Measurements from ENCODE around the gene CCDC27.

The CCDC27 gene

DNA sequence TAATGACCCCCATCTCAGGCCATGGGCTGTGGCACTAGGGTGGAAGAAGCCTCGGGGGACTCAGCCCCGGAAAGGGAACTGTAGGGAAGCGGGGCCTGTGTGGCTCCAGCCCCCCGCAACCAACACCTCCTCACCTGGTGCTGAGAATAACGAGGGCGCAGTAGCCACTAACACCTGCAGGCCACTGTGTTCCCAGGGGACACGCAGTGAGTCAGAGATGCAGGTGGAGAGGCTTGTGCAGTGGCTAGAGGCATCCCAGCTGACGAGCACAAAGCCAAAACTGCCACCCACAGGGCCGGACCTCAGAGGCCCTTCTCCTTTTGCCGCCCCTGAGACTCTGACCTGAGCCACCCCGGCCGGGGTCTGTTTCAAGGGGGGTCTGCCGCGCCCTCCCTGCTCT lies 33.5 kb upstream of the CCDC27 start:
- DNase-seq: no peak

DNA sequence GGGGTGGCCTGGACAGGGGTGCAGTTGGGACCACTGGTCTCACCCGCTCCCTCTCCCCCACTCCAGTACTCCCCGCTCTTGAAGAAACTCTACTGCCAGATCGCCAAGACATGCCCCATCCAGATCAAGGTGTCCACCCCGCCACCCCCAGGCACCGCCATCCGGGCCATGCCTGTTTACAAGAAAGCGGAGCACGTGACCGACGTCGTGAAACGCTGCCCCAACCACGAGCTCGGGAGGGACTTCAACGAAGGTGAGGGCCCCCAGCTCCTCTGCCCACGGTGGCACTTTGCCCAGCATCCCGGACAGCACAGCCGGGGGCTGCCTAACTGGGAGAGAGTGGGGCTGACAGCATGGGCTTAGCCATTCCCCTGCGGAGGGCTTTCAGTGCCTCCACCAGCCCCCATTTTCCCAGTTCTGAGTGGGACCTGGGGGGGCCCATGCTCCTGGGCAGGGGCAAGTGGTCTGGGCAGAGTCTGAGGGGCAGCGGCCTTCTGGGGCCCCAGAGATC lies 30.2 kb upstream of the CCDC27 start:
- no peak for DNase-seq

DNA sequence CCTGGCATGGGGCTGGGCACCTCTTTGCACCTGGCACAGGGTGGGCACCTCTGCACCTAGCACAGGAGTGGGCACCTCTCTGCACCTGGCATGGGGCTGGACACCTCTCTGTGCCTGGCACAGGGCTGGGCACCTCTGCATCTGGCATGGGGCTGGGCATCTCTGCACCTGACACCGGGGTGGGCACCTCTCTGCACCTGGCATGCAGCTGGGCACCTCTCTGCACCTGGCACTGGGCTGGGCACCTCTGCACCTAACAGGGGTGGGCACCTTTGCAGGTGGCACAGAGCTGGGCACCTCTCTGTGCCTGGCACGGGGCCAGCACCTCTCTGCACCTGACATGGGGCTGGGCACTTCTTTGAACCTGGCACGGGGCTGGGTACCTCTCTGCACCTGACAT lies 29.4 kb upstream of the CCDC27 start:
- DNase-seq: no peak

DNA sequence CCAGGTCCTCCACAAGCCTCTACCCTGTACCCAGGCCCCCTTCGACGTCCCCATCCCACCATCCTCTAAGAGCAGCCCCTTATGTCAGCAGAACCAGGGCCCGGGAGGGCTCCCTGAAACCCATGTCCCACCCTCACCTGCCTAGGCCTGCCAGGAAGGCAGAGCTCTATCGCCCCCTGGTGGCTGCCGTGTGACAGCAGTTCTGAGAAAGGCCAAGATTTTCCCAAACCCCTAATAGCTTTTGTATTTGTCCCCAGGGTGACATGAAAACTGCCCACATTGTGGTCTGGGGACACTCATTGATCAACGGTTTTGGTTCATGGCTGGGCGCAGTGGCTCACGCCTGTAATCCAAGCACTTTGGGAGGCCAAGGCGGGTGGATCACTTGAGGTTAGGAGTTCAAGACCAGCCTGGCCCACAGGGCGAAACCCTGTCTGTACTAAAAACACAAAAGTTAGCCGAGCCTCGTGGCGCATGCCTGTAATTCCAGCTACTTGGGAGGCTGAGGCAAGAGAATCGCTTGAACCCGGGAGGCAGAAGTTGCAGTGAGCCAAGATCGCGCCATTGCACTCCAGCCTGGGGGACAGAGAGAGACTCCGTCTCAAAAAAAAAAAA lies 27.7 kb upstream of the CCDC27 start:
- peak; percentile 57 to 63 for DNase-seq

DNA sequence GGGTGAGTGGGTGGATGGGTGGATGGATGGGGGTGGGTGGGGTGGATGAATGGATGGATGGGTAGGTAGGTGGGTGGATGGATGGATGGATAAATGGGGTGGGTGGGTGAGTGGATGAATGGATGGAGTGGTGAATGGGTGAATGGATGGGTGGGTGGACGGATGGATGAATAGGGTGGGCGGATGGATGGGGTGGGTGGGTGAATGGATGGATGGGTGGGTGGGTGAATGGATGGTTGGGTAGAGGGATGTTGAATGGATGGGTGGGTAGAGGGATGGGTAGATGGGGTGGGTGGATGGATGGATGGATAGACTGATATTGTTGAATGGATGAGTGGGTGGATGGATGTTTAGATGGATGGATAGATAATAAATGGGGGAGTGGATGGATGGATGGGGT lies 26.9 kb upstream of the CCDC27 start:
- no peak for DNase-seq

DNA sequence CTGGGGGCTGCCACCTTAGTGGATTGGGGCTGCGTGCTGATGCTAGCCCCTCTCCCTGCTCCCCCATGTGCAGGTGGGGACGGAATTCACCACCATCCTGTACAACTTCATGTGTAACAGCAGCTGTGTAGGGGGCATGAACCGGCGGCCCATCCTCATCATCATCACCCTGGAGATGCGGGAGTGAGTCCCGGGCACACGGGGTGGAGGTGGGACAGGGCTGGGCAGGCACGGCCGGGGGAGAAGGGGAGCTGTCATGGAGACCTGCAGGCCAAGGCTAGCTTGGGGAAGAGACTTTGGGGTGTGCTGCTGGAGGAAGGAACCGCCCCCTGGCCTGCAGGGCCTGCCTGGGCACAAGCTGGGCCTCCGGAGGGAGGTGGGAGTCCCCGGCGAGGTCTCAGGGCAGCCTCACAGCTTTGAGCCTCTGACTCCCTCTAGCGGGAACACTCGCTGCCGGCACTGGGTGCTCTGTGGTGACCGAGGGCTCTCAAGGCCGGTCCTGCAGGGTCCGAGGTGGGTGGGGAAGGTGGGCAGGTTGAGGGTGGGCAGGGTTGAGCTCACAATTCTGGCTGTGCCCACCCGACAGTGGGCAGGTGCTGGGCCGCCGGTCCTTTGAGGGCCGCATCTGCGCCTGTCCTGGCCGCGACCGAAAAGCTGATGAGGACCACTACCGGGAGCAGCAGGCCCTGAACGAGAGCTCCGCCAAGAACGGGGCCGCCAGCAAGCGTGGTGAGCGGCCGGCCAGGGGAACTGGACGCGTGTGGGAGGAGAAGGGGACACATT lies 25.0 kb upstream of the CCDC27 start:
- DNase-seq: peak in 1 of 2 donors; percentile 11

DNA sequence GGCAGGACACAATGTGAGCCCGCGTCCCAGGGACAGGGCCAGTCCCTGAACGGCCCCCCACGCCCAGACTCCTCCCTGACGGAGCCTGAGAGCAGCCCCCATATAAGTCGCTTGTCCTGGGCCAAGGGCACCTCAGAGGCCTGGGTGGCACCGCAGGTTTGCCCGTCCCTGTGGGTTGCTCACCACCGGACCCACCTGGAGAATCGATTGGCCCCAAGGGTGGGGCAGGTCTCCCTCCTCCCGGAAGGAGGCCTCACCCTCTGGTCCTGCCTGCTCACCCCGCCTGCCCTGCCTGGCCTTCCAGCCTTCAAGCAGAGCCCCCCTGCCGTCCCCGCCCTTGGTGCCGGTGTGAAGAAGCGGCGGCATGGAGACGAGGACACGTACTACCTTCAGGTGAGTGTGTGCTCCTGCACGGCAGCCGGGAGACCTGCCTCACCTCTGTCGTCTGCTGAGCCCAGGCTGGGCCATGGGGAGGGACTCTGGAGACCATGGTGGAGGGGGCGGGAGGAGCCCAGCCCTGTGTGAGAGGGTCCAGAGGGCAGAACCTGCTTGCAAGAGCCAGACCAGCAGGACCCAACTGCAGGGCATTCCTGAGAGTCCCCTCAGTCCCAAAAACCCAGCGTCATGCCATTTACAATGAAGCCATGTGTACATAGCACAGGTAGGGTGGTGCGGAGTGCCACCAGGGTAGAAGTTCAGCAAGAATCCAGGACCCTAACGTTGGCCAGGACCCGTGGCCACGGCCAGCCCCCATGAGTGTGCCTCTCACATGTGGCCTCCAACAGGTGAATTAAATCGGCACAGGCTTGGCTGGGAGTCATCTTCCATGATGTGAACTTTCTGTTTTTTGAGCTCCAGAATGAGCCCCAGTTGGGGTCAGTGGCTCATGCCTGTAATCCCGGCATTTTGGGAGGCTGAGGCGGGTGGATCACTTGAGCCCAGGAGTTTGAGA lies 24.1 kb upstream of the CCDC27 start:
- DNase-seq: no peak

DNA sequence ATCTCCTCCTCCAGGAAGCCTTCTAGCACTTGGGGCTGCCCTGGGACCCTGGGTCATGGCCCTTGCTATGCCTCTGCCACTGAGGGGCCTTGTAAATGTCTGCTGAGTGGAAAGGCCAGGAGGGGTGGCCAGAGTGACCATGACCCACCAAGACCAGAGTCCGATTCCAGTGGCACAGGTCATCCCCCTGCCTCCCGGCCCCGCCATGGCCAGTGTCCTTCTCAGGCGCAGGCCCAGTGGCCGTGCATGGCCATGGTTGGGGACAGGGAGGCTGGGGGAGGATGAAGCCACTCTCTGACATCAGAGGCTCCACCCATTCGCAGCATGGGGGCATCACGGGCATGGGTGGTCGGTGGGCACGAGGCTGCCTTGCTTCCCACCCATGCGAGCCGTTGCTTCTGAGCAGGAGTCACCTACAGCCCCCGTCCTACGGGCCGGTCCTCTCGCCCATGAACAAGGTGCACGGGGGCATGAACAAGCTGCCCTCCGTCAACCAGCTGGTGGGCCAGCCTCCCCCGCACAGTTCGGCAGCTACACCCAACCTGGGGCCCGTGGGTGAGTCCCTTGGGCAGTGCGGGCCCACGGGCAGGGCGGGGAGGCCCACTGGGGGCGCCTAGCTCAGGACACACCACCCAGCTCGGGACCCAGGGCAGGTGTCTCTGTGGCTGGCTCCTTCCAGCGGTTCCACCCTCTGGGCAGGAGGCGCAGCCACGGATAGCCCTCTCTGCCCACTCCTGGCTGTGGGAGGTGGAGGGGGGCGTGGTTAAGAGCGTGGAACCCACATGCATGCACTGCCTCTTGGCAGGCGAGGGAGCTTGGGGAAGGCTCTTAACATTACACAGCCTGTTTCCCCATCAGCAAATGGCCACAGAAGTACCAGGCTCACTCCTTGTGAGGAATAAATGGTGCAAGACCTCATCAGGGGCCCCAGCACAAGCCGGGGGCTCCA lies 22.4 kb upstream of the CCDC27 start:
- no peak for DNase-seq

DNA sequence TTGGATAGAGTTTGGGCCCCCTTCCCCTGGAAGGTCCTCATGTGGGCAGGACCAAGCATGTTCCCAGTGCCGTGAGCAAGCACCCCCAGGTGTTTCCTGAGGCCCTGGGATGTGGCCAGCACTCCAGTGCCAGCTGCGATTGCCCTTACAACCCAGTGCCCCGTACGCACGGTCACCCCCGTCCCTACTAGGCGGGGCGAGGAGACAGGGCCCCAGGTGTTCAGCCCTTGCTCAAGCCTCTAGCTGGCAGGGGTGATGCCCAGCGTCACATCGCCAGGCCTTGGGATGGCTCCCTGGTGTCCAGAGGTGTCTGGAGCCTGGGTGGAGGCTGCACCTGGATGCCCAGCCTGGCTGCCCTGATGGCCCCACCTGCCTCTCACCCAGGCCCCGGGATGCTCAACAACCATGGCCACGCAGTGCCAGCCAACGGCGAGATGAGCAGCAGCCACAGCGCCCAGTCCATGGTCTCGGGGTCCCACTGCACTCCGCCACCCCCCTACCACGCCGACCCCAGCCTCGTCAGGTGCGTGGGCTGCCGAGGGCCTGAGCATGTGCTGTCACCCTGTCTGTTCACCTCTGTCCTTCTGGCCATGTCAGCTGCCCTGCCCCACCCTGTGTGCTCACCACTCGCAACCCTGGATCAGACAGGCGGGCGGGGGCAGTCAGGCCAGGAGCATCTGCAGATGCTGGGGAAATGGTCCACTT lies 21.6 kb upstream of the CCDC27 start:
- DNase-seq: no peak

DNA sequence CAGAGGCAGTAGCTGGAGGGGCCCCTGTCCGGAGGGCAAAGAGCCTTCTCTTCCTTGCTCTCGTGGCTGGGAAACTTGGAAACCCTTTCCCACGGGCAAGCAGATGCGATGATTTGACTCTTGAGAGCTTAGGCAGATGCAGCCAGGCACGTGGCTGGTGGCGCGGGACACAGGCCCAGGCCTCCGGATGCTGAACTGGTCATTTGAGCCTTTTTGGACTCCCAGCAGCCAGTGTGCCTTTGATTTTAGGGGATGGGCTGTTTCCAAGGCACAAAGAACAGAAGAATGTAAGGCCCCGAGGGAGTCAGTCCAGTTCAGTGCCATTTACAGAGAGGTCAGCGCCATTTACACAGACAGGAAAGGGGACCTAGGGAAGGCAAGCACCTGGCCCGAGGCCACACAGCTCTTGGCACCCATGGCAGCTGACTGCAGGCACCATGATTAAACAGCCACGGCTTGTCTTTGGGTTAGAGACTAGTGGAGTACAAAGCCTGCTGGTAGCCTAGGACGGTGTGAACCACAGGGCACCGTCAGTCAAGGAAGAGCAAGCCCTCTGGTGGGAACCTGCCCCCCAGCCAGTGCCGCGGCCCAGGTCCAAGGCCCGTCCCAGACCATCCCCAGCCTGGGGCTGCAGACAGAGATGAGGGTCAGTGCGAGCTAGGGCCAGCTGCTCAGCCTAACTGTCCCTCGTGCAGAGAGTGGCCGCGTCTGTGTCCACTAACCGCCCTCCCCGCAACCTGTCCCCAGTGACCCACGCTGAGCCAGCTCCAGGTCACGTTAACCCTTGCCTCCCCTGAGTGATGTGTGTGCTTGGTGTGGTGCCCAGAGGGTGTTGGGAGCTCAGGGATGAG lies 20.4 kb upstream of the CCDC27 start:
- peak in 1 of 2 donors; percentile 41 for DNase-seq

DNA sequence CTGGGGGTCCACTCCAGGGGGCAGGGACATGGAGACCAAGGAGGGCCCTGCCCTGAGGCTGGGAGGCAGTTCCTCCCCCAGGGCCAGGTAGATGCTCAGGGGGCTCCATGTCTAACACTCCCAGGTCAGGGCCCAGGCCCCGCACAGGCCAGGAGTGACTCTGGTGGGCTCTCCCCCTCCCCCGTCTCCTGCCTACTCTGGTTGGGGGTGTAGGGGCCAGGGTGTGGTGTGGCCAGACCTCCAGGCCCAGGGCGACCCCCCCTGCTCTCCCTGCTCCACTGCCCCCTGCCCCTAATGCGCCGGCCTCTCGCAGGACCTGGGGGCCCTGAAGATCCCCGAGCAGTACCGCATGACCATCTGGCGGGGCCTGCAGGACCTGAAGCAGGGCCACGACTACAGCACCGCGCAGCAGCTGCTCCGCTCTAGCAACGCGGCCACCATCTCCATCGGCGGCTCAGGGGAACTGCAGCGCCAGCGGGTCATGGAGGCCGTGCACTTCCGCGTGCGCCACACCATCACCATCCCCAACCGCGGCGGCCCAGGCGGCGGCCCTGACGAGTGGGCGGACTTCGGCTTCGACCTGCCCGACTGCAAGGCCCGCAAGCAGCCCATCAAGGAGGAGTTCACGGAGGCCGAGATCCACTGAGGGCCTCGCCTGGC lies 19.7 kb upstream of the CCDC27 start:
- DNase-seq: no peak

DNA sequence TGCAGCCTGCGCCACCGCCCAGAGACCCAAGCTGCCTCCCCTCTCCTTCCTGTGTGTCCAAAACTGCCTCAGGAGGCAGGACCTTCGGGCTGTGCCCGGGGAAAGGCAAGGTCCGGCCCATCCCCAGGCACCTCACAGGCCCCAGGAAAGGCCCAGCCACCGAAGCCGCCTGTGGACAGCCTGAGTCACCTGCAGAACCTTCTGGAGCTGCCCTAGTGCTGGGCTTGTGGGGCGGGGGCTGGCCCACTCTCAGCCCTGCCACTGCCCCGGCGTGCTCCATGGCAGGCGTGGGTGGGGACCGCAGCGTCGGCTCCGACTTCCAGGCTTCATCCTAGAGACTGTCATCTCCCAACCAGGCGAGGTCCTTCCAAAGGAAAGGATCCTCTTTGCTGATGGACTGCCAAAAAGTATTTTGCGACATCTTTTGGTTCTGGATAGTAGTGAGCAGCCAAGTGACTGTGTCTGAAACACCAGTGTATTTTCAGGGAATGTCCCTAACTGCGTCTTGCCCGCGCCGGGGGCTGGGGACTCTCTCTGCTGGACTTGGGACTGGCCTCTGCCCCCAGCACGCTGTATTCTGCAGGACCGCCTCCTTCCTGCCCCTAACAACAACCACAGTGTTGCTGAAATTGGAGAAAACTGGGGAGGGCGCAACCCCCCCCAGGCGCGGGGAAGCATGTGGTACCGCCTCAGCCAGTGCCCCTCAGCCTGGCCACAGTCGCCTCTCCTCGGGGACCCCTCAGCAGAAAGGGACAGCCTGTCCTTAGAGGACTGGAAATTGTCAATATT lies 19.0 kb upstream of the CCDC27 start:
- no peak for DNase-seq

DNA sequence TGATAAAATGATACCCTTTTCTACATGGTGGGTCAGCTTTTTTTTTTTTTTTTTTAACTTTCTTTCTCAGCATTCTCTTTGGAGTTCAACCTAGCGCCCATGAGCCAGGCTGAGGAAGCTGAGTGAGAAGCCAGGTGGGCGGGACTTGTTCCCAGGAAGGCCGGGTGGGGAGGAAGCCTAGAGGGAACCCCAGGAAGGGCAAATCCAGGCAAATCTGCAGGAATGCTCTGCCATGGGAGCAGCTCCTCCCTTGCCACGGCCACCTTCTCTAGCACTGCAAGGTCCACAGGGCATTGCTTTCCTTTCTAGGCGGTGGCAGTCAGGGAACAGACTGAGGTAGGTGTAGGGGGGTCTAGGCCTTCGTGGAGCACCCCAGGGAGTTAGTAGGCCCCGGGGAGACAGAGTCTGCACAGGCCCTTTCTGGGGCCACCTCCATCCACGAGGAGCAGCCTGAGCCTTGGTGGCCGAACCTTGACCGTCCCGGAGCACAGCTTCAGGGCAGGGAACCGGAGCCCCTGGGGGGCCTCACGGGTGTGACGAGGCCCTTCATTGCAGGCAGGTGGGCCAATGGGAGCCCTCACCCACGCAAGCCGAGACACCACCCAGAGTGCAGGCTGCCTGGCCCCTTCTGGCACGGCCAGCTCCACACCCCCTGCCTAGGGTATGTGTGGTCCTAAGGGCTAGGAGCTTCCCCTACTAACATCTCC lies 18.2 kb upstream of the CCDC27 start:
- DNase-seq: no peak

DNA sequence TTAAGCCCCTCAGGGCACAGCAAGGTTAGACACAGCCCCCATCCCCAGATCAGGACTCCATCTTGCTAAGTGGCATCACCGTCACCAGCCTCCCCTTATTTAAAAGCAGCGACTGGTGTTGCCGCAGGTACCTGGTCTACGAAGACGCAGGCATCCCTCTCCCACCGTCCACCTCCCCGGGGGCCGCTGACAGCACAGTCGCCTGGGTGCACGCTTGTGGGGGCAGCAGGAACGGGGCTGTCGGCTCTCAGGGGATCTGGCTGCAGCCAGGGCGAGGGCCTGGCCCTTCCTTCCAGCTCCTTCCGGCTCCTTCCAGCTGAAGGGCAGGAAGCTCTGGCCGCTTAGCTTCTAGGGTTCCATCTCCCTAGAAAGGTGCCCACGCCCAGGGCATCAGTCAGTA lies 17.6 kb upstream of the CCDC27 start:
- DNase-seq: no peak

DNA sequence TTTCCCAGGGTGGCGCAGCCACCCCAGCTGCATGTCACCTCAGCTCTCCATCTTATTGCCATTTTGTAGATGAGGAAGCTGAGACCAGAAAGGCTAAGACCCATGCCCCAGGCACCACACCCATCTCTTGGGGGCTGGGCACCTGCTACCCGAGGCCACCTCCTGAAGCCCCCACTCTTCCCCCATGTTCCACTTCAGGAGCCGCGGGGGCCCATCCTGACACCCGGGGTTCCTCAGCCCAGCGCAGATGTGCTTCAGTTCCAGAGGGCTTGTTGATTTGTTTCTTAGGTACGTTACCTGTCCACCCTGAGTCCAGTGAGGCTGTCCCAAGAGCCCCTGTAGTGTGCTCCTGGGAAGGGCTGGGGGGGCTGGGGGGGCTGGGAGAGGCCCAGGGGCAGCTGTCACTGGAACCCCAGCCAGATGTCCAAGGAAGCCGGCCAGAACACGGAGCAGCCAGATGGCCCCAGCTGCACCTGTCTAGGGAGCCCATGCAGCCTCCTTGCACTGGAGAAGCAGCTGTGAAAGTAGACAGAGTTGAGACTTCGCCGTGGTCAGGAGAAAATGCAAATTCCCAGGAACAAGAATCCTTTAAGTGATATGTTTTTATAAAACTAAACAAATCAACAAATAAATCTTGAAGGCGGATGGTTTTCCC lies 17.1 kb upstream of the CCDC27 start:
- no peak for DNase-seq

DNA sequence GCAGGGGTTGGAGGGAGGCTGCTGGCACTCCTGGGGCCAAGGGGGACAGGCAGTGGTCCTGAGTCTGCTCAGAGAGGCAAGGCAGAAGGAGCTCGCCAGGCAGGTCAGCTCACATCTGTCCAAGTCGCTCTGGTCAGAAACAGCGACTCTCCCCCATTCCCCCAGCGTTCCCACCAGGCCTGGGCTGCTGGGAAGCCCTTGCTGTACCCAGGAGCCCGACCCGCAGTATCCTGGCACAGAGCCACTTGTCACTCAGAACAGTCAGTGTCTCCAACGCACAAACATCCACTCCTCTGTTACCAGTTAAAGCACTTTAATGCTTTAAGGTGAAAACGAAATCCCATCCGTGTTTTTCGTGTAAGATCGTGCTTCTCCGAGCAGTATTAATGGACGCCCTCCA lies 16.6 kb upstream of the CCDC27 start:
- DNase-seq: no peak

DNA sequence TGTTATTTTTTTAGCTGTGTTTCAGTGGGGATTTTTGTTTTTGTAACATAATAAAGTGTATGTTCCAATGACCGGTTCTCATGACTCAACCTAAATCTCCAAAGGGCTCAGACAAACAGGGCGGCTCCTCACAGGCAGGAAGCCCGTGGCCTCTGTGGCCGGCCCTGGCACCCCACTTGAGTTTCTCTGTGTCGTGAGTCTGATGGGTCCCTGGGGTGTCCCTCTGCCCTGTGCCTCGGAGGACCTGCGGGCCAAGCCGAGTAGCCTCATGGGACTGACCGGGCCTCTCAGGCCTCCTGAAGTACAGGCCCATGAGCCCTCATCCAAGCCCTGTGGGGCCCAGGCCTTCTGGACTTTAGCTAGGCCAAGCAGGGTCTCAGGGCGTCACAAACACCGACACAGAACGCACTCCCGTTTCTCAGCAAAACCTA lies 16.1 kb upstream of the CCDC27 start:
- no peak for DNase-seq

DNA sequence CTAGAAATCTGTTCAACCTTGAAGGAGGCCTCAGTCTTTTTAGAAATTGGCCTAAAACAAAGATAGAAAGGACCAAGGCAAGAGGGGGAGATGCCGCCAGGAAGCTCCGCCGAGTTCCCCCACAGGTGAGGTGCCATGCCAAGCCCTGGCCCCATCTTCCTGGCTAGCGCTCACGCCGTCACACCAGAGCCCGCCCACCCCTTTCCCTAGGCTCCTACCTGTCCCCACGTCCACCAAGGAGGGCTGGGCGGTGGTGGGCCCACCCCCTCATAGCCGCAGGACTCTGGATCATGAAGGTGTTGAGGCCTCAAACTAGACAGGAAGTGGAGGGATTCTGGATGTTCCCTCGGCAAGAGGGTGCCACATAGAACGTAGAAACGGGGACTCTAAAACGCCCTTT lies 15.5 kb upstream of the CCDC27 start:
- no peak for DNase-seq
